Glomerular endothelial cell (primary cell): Measurements from ENCODE around the gene HMCES. TPM values are rescaled to one million over a fixed set of nuclear protein-coding genes. Genes with fewer than 3 reads are reported as not detected.

ENCODE experiments used
- DNase-seq: peaks from one replicate; pipeline ENCODE4 v3.0.0-alpha.2; 2011; ENCODE audit warnings: low read depth, low spot score; ENCODE audit errors: extremely low read depth
- total RNA-seq: library from RNA; depleted of rRNA; stranded (reverse); fragments of >200 nt; gene quantifications from 2 replicates; pipeline ENCODE4 v1.2.3, GENCODE V29; 2015

HMCES gene
- total RNA-seq, 1 donor from 2014 or later: 30.0 TPM

DNA sequence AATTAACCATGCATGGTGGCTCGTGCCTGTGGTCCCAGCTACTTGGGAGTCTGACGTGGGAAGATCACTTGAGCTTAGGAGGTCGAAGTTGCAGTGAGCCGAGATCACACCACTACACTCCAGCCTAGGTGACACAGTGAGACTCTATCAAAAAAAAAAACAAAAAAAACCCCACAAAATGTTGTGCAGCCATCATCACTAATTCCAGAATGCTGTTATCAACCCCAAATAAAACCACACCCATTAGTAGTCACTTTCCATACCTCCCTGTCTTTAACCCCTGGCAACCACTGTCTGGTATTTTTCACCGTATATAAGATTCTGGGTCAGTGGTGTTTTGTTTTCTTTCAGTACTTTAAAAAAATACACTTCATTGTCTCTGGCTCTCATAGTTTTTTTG, 16.6 kb downstream of the HMCES start:
- no peak for DNase-seq

DNA sequence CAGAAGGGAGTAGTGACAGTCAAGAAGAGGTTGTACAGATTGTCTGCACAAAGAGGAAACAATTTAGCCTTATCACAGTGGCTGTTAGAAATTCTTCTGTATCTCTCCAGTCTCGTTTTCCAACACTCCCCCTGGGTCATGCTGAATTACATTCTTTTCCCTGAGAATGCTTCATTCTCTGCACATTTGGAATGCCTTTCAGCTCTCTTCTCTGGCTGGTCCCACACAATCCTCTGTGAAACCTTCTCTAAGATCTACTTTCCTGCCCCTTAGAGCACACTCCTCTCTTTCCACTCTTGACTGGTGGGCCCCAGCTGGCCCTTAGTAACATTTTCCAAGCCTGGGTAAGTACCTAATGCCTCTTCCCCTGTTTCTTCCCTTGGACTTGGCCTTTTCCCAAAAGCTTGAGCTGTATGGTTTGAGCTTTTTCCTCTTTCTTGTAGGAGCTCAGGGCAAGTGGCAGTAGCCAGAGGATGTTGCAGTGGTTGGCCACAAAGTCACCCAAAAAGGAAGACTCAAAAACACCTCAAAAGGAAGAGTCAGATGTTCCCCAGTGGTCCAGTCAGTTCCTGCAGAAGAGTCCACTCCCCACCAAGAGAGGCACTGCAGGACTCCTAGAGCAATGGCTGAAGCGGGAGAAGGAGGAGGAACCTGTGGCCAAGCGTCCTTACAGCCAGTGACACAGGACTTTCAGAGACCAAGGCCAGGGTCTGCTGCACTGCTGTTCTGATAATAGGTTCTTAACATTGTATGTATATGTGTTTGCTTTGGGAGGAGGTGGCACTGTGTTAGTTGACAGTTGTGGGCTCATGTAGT, 25.7 kb downstream of the HMCES start:
- DNase-seq: no peak

DNA sequence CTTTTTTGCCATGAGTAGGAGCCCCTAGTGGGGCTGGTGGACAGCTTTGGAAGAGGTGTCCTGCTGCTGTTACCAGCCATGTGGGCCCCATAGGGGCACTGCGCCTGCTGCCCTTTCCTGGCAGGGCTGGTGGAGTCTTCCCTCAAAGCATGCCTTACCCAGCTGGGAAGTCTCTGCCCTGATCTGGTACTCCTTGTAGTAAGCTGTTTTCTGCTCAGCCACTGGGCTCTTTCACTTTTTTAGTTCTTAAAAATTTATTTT, 26.2 kb downstream of the HMCES start:
- DNase-seq: no peak

- DNase-seq: no peak
Observed at GRCh38 chr3:129305592-129306091, 27.0 kb downstream of the HMCES start.

- no peak for DNase-seq
Observed at GRCh38 chr3:129308636-129309035, 30.0 kb downstream of the HMCES start.

DNA sequence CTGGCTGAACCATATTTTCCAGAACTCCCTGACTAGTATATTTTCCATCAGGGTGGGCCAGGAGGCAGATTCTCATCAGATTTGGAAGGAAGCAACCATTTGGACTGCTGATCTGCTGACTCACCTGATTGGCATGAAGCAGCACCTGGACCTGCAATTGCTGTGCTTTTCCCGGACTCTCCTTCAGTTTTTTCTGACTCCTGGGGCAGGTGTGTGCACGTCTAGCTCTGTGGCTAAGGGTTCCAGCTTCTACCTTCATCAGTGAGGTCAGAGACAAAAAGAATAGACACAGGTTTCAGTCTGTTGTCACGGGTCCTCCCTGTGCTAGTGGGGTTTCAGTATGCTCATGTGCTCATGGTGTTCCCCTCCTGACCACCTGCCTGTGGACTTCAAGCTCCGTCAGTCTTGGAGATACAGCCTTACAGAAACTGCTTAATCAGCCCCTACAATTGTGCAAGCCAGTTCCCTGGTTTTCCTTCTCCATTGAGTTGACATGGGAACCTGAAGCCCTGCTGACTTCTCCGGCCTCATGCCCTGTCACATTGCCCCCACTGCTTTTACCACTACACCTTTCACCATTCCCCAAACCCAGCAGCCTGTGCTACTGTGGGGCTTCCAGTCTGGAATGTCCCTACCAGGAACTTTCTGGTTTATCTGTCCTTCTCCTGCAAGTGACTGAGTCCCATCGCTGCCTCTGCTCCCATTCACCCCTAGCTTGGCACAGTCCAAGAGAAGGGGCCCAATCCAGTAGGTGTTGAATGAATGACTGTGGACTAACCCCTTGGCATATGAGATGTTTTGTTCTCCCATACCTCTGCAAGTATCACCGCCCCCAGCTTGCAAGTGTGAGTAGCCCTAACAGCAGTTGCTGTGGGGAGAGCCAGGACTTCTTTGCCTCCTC, 31.7 kb downstream of the HMCES start:
- no peak for DNase-seq

GRCh38 chr3:129311054-129311902, 32.6 kb downstream of the HMCES start:
- DNase-seq: no peak

DNA sequence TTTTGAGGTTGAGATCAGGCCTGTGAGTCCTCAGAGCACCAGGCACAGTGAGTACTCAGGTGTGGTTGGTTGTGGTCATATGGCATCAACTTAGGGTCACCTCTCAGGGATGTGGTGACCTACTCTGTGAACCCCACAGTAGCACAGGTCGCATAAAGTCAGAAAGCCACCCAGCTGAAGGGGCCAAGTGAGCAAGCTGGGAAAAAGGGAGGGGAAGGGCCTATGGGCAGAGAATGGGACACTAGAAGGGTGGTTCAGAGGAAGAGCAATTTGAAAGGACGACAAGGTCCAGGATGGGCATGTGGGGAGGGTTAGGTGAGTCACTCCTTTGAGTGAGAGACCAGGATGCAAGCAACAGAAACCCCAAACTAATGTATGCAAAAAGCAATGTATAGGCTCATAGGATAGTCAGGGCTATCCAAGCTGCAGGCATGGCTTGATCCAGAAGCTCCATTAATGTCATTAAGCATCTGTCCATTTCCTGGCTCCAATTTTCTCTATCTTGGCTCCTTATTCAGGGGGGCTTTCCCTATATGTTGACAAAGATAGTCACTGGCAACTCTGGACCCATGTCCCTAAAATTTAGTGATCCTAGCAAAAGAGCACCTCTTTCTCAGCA, 33.5 kb downstream of the HMCES start:
- no peak for DNase-seq

GRCh38 chr3:129312671-129313414, 34.2 kb downstream of the HMCES start:
- DNase-seq: no peak

DNA sequence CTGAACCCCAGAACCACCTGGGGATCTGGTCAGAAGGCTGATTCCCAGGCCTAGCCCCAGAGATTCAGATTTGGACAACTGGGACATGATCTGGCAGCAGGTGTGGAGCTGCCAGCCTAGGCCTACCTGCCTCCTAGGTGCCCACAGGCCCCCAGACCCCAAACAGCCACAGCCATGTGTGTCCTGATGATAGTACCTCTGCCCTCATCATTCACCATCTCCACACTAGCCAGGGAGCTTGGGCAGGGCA, 34.7 kb downstream of the HMCES start:
- DNase-seq: no peak

GRCh38 chr3:129313665-129314385, 35.2 kb downstream of the HMCES start:
- no peak for DNase-seq

- DNase-seq: no peak
Observed at GRCh38 chr3:129314386-129315222, 35.9 kb downstream of the HMCES start.

- no peak for DNase-seq
Observed at GRCh38 chr3:129315223-129315997, 36.7 kb downstream of the HMCES start.

- no peak for DNase-seq
Observed at GRCh38 chr3:129315998-129316247, 37.3 kb downstream of the HMCES start.

GRCh38 chr3:129316248-129317013, 37.8 kb downstream of the HMCES start:
- DNase-seq: no peak

DNA sequence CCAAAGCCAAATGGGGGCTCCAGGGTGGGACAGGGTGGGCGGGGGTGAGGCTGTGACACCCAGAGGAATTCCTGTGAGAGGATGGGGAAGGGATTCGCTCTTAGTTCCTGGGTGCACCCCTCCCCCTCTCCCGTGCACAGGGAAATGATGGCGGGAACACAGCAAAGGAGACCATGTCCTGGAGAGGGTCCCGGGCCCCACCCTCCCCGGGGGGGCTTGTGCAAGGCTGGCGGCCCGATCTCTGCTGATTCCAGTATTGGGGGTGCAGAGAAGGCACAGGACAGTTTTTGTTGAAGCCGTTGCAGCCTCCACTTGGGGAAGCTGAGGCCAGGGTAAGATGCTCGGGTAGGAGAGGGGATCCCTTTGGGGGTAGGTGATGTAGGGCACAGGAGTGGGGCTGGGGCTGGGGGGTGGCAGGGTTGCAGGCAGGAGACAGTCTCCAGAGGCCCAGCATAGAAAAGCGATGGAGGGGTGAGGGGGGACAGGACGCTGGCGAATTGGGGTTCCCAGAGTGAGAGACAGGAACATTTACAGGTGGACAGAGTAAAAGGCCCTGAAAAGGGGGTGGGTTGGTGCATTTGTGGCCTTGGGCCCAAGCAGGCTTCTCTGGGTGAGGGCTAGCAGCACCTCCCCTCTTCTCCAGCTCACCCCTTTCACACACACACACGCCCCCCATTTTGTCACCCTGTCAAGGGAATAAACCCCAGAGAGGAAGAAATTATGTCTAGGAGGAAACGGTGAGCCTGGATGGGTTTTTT, 38.5 kb downstream of the HMCES start:
- DNase-seq: no peak

DNA sequence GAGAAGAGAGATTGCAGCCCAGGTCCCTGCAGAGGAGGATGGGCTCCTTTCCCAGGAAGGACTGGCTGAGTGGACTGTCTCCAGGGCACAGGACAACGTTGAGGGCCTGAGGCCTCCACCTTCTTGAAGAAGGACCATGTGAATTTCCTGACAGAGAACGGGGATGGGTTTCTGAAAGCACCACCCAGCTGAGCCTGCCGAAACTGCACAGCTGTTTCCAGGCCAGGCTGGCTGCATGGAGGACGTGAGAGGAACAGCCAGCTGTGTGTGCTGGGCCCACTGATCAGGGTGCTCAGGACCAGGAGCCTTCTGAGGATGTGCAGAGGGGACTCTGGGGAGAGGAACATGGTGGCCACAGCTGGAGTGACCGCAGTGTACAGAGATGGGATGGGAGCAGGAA, 39.2 kb downstream of the HMCES start:
- DNase-seq: no peak
